HG03460 (cell line): ENCODE data around the gene AQP11.
"Not testable (repeated sequence)": the region's sequence is repeated elsewhere in the genome, so short reads cannot be mapped to it uniquely, and the experiment has no call there.

Experiments used
- ATAC-seq: cut with Tn5 transposase; IDR thresholded peaks from one replicate; pipeline ENCODE4 v1.9.1; 2021; ENCODE audit not compliant: unreplicated experiment

Gene AQP11, protein sequence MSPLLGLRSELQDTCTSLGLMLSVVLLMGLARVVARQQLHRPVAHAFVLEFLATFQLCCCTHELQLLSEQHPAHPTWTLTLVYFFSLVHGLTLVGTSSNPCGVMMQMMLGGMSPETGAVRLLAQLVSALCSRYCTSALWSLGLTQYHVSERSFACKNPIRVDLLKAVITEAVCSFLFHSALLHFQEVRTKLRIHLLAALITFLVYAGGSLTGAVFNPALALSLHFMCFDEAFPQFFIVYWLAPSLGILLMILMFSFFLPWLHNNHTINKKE

DNA sequence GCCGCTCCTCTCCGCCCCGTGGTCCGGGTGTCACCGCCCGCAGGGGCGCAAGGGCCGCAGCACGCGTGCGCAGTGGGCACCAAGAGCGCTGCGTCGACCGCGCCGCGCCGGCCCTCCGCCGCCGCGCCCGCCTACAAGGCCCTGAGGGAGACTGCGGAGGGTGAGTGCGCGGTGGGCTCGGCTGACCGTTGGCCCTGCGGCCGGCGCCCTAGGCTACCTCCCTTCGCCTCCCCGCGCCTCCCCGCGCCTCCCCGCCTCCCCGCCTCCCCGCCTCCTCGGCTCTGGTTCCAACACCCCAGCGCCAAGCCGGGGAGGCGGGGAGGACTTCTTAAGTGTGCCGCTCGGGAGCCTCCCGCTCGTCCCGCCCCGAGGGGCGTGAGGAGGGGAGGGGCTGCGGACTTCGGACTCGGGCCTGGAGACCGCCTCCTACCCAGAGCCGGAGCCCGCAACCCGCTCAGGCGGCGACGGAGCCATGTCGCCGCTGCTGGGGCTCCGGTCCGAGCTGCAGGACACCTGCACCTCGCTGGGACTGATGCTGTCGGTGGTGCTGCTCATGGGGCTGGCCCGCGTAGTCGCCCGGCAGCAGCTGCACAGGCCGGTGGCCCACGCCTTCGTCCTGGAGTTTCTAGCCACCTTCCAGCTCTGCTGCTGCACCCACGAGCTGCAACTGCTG, at the start of gene AQP11:
Gene AQP11 (plus strand): TSS at position 433 of the 673 bp plus-strand sequence. CDS start 40 bp downstream, at position 473.
- ATAC-seq = peak; percentile 83

DNA sequence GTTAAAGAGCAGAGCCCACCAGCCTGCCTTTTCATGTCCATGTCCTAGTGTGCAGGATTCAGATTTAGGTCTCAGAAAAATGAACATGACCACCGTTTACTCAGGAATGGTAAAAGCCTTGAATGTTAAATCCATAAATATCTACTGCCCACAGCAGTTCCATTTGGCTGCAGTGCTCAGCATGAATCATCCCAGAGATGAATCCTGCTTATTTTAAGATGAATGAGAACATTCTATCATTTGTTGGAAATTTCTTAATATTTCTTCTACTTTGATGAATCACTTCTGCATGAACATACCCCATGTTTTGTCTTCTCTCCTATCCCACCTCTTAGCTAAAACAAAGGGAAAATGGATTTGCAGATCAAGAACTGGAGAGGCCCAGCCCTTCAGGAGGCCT, 47.5 kb upstream of the AQP11 start:
- no peak for ATAC-seq

DNA sequence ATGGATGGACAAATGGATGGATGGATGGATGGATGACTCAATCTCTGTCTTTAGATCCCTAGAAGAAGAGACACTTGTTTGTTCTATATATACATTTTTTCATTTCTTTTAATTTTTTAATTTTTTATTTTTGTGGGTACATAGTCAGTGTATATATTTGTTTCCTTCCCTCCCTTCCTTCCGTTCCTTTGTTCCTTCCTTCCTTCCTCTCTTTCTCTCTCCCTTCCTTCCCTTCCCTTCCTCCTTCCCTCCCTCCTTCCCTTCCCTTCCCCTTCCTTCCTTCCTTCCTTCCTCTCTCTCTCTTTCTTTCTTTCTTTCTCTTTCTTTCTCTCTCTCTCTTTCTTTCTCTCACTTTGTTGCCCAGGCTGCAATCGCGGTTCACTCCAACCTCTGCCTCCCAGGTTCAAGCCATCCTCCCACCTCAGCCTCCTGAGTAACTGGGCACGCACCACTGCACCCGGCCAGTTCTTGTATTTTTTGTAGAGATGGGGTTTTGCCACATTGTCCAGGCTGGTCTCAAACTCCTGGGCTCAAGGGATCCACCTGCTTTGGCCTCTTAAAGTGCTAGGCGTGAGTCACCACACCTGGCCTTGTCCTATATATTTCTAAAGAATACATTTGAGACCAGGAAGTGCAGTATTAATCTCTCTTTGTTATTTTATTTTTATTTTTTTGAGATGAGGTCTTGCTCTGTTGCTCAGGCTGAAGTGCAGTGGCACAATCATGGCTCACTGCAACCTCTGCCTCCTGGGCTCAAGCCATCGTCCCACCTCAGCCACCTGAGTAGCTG, 42.5 kb upstream of the AQP11 start:
- ATAC-seq = no peak

DNA sequence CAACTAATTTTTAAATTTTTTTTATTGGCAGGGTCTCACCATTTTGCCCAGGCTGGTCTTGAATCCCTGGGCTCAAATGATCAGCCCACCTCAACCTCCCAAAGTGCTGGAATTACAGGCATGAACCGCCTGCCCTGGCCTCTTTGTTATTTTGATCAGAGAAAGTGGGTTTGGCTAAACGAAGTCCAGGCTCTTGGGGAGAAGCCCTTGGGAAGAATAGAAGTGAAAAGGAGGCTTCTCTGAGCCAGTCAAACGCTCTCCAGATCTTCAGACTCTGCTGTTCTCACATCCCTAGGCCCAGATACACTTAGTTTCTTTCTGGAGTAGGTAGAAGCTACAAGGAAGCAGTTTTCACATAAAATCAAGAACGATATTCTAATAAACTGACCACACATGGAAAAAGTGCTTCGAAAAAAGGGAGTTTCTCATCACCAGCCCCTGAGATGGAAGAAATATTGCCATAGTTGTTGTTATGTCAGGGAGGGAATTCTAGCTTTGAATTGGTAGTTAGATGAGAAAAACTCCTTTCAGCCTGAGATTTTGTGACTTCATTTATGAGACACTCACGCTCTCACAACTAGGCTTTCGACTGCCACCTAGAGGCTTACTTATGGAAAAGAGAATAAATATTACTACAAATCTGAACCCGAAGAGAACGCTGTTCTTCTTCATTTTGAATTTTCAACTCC, 41.7 kb upstream of the AQP11 start:
- no peak for ATAC-seq

DNA sequence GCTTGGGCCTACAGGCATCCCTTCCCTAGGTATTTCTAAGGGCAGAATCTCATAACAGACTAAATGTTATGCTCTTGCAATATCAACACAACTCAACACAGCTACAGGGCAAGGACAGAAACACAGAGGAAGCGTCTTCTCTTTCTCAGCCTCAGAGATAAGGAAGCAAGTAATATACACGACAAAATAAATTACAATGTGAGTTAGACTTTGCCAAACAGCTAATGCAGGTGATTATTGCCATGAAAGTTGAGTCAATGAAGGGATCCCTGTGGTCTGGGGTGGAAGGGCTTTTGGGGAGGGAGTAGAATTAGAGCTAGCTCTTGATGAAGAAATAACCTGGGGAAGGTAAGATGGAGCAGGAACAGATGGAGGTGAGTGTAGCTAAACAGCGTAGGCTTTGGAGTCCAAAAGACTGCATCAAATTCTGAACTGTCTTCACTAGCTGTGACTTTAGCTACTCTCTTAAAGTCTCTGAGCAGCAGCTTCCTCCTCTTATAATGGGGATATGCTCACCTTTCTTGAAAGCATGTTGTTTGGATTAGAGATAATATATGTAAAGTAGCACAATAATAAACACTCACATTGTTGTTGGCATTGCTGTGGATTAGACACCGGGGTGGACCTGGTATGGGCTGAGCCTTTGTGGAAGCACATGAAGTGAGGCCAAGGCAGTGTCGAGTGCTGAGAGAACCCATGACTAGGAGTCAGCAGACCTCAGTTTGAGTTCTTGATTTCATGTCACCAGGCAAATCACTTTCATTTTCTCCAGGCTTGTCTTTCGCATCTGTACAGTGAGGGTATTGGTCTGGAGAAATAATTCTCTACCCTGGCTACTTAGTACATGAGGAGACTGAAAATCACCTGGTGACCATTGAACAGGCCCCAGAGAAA, 41.0 kb upstream of the AQP11 start:
- no peak for ATAC-seq

DNA sequence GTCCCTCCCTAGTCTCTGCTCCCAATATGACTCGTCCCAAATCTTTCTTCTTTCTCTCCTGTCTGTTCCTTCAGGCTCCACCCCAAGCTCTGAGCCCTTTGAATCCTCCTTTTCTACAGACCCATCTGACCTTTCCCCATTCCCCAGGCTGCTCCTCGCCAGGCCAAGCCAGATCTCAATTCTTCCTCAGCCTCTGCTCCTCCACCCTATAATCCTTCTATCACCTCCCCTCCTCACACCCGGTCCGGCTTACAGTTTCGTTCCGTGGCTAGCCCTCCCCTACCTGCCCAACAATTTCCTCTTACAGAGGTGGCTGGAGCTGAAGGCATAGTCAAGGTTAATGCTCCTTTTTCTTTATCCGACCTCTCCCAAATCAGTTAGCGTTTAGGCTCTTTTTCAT, 38.3 kb upstream of the AQP11 start:
- ATAC-seq = not testable (repeated sequence)

DNA sequence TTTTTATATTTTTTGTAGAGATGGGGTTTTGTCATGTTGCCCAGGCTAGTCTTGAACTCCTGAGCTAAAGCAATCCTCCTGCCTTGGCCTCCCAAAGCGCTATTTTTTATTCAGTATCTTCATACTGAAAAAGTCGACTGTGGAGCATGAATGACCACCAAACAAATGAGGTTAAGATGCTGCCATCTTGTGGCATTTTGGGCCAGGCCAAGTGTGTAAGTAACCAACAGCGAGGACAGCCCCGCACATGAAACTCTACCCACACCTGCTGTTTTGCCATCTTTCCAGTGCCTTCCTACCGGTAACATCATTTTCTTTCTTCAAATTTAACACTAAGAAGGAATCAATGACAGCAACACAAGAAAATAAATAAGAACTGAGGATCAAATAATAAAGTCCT, 32.2 kb upstream of the AQP11 start:
- ATAC-seq = no peak

DNA sequence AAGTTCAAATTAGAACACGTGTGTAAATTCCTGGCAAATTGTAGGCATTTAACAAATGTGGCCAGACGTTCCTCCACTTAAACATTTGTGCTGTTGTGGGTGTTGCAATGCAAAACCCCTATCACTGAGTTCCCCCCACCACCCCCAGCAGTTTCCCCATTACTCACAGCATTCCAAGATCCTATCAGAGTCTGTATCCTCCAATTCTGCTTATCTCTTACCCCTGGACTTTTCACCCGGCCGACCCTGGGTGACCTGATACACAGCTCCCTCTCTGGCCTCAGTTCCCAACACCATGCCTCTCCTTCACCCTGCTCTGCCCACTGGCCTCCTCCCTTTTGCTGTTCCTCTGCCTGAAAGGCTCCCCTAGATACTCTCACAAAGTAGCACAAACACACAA, 31.4 kb upstream of the AQP11 start:
- ATAC-seq = no peak

DNA sequence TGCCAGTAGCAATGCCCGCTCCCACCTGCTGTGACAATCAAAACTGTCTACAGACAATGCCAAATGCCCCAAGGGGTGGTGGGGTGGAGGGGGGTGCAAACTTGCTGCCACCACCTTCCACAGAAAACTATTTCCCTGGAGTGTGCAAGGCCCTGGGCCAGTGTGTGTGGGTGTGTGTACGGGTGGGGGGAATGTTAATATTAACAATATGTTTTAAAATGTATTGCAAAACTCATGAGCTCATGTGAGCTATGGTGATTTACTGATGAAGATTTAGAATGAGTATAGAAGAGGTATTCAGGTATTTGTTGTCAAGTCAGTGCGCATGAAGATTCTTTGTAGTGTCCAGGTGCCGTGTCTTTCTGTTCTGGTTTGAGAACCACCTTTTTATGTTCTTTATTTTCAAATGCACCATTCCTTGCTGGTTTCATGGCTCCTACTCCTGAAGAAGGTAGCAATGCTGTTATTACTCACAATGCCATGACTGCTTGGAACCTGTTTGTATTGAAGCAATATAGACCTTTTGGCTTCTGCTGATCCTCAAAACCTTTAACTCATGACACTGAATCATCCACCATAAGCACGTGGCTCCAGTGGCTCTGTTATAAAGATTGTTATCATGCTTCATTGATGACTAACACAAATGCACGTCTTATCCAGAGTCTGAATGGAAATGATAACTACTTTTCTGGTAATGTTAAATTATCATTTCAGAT, 29.9 kb upstream of the AQP11 start:
- no peak for ATAC-seq

DNA sequence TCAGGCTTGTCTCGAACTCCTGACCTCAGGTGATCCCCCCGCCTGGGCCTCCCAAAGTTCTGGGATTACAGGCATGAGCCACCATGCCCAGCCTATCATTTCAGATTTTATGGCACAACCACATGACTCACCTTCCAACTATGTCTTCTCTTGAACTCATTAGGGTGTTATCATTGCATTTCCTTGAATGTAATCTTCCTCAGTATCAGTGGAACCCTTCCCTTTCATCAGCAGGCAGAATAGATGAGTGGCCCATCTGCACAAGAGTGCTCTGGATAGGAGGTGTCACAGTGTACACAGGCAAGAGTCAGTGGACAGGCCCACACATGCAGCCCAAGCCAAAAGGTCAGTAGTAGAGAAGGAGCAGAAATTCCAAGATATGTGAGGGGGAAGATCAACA, 29.1 kb upstream of the AQP11 start:
- ATAC-seq = no peak

DNA sequence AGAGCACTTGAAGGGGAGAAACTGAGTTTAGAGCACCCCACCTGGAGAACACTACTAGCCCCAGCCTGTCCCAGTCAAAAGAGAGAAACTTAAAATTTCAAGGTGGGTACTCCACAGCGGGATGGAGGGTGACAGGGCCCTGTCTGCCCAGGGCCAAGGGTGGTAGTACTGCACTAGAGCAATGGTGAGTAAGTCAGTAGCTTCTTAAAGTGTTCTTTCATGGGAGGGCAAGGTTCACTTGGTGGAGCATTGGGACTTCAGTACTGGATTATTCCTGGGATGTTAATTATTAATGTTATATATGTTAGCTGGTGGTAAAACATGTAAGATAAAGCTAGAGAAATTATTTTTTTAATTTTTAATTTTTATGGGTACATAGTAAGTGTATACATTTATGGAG, 28.5 kb upstream of the AQP11 start:
- ATAC-seq = no peak

DNA sequence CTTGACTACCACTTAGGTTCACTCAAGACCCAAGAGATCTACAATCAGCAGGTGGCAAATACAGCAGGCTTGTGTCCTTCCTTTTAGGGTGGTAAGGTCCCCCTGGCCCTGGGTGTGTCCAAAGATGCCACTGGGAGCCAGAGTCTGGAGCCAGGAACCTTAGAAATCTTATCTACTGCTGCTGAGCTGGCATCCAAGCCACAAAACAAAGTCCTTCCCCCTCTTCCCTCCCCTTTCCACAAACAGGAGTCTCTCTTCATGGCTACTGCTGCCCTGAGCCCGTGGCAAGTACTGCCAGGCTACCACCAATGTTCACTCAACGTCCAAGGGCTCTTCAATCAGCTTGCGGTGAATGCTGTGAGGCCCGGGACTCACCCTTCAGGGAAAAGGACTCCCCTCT, 21.4 kb upstream of the AQP11 start:
- ATAC-seq = no peak

DNA sequence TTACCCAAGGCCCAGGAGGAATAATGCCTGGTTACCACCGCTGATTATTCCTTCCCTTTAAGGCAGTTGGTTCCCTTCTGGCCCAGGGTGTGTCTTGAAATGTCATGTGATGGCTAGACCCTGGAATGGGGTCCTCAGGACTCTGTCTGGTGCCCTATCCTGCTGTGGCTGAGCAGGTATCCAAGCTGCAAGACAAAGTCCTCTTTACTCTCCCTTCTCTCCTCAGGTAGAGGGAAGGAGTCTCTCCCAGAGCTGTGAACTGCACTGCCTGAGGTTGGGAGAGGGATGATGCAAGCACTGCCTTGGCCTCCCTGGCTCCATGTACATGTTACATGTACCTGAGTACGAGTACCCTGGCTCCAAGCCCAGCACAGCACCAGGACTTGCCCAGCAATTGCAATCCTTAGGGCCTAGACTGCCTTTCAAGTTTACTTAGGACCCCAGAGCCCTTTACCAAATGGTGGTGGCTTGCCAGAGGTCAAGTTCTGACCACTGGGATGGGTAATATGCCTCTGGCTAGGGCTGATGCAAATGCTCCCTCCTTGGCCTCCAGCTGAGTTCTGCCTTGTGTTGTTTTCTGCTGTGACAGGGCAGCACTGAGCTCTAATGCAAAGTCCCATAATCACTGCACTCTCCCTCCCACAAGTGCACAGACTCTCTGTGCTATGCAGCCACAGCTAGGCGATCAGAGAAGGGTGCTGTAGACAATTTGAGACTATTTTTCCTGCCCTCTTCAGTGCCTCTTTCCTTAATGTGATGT, 20.7 kb upstream of the AQP11 start:
- no peak for ATAC-seq

DNA sequence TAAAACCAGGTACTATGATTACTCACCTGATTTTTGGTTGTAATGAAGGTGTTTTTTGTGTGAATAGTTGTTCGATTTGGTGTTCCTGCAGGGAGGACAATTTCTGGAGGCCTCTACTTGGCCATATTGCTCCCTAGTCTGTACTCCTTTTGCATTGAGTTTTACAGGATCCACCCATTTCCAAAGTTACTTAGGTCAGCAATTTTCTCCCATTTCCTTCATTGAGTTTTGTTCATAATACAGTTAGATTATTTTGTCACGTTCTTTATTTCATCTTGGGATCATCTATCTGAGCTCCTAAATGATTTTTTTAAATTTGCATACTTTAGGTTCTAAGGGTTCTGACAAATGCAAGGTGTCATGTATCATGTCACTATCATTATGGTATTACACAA, 20.1 kb upstream of the AQP11 start:
- ATAC-seq = no peak

DNA sequence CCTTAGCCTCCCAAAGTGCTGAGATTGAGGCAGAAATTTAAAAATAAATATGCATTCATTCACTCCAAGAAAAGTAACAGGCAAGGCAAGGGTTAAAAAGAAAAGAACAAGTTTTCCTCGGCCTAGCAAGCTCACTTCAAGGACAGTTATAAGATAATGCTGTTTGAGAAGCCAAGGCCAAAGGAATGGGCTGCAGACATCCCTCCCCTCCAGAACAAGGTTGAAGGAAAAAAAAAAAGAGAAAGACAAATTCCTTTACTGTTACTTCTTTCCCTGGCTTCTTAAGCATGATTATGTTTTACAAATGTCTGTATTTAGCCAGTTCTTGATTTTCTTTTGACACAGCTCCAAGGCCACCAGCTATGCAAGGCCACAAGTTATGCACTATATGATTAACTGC, 18.9 kb upstream of the AQP11 start:
- ATAC-seq = not testable (repeated sequence)

DNA sequence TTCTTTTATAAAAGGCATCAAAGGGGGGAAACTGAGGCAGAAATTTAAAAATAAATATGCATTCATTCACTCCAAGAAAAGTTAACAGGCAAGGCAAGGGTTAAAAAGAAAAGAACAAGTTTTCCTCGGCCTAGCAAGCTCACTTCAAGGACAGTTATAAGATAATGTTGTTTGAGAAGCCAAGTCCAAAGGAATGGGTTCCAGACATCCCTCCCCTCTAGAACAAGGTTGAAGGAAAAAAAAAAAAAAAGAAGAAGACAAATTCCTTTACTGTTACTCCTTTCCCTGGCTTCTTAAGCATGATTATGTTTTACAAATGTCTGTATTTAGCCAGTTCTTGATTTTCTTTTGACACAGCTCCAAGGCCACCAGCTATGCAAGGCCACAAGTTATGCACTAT, 14.3 kb upstream of the AQP11 start:
- ATAC-seq = not testable (repeated sequence)

DNA sequence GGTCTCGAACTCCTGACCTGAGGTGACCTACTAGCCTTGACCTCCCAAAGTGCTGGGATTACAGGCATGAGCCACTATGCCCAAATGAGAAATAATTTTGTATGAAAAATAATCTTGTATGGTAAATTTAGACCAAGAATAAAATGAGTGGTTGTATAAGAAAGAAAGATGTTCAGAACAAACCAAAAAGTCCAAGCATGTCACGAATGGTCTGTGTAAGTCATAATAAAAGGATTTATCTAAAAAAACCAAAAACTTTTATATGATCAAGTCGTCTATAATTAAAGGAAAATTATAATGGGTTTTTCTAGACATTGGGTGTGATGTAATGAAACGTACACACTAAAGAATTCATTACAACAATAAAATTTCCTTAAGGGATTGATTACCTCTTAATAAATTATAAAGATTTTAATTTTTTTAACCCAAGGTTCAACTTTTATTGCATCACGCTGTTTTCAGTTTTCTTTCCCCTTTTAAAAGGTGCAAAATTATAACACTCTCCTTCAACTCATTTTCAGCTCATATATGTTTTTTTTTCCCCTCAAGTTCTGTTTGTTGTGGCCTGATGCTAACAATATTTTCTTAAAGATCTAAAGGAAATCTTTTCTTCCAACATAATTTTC, 8.9 kb upstream of the AQP11 start:
- ATAC-seq = no peak

DNA sequence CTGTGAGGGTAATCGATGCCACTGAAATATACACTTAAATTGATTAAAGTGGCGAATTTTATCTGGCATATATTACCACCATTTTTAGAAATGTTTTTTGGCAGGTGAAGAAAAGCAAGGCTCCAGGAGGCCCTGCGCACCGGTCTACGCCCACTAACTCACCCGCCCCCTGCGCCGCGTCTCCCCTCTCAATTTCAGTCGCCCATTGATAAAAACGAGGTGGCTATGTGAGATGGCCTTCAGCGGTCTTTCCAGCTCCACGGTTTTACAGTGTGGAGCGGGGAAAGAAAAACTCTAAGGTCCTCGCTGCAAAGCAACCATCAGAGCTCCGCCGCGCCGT, 602 bp upstream of the AQP11 start:
- peak; percentile 24 for ATAC-seq
